Prostate gland (tissue), 2 donors: ENCODE data around the gene VASP.

Experiments
- CTCF ChIP-seq, 4 experiments: fragments of 200-600 bp in 2 of 4; fragments of 450-650 bp in 2 of 4; sonication (generic) in 2 of 4; IDR thresholded peaks; 1 replicate in 3 of 4; 2 replicates in 1 of 4; pipeline ENCODE4 v1.5.1; 2016 to 2019; ENCODE audit warnings: antibody characterized with exemption in 4 of 4, mild to moderate bottlenecking in 2 of 4, moderate library complexity in 2 of 4
- POLR2A ChIP-seq: fragments of 450-650 bp; IDR thresholded peaks from one replicate; pipeline ENCODE4 v1.6.1; 2016; ENCODE audit warnings: antibody characterized with exemption, mild to moderate bottlenecking
- POLR2AphosphoS5 ChIP-seq: sonication (generic); formaldehyde crosslinking; IDR thresholded peaks from one replicate; pipeline ENCODE4 v1.6.1; 2017; ENCODE audit warnings: antibody characterized with exemption

GRCh38 chr19:45477713-45478453 is 29.4 kb upstream of the VASP start:
- TF ChIP-seq POLR2A (no peak), CTCF (IDR thresholded peaks at IDR 0.05) (no peak), POLR2AphosphoS5 (no peak)
